ENCODE data around the gene TRAF3. TPM values are rescaled to one million over a fixed set of nuclear protein-coding genes. Genes with fewer than 3 reads are reported as not detected.

Gene TRAF3
- total RNA-seq, 1 experiment from 2014 or later = 11.2 TPM

DNA sequence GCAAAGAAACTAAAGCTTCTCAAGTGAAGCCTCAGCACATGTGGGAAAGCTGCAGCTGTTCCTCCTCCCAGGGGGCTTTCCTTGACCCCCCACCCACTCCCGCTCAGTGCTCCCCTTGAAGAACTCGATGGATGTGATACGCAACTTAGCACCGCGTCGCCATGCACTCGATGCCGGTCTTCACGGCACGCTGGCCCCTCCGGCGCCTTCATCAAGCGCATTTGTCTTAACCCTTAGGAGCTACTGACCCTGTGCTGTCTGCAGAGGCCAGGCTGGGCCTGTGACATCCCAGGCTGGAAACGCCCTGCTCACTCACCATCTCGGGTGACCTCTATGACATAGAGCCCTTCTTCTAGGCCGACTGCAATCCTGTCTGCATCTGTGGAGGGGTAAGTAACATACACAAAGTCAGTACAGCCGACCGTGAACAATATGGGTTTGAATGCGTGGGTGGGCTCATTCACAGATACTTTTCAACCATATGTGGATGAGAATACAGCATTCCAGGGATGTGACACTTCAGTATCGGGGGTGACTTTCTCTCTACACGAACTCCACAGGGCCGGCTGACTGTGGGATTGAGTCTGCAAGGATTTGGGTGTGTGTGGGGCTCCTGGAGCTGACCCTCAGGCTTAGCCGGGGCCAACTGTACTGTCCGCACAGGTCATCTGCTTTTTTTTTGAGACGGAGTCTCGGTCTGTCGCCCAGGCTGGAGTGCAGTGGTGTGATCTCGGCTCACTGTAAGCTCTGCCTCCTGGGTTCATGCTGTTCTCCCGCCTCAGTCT lies 168.3 kb downstream of the TRAF3 start (continued):
- no peak for TF ChIP-seq GRHL2 (CRISPR knock-in tag; IDR thresholded peaks at IDR 0.05; ENCODE audit: insufficient replicate concordance, severe bottlenecking)
- TF ChIP-seq, protein P1, sequence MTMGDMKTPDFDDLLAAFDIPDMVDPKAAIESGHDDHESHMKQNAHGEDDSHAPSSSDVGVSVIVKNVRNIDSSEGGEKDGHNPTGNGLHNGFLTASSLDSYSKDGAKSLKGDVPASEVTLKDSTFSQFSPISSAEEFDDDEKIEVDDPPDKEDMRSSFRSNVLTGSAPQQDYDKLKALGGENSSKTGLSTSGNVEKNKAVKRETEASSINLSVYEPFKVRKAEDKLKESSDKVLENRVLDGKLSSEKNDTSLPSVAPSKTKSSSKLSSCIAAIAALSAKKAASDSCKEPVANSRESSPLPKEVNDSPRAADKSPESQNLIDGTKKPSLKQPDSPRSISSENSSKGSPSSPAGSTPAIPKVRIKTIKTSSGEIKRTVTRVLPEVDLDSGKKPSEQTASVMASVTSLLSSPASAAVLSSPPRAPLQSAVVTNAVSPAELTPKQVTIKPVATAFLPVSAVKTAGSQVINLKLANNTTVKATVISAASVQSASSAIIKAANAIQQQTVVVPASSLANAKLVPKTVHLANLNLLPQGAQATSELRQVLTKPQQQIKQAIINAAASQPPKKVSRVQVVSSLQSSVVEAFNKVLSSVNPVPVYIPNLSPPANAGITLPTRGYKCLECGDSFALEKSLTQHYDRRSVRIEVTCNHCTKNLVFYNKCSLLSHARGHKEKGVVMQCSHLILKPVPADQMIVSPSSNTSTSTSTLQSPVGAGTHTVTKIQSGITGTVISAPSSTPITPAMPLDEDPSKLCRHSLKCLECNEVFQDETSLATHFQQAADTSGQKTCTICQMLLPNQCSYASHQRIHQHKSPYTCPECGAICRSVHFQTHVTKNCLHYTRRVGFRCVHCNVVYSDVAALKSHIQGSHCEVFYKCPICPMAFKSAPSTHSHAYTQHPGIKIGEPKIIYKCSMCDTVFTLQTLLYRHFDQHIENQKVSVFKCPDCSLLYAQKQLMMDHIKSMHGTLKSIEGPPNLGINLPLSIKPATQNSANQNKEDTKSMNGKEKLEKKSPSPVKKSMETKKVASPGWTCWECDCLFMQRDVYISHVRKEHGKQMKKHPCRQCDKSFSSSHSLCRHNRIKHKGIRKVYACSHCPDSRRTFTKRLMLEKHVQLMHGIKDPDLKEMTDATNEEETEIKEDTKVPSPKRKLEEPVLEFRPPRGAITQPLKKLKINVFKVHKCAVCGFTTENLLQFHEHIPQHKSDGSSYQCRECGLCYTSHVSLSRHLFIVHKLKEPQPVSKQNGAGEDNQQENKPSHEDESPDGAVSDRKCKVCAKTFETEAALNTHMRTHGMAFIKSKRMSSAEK (CRISPR knock-in tag; IDR thresholded peaks at IDR 0.05; ENCODE audit: borderline replicate concordance) = no peak
- TF ChIP-seq, protein P2, sequence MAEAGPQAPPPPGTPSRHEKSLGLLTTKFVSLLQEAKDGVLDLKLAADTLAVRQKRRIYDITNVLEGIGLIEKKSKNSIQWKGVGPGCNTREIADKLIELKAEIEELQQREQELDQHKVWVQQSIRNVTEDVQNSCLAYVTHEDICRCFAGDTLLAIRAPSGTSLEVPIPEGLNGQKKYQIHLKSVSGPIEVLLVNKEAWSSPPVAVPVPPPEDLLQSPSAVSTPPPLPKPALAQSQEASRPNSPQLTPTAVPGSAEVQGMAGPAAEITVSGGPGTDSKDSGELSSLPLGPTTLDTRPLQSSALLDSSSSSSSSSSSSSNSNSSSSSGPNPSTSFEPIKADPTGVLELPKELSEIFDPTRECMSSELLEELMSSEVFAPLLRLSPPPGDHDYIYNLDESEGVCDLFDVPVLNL (CRISPR knock-in tag; IDR thresholded peaks at IDR 0.05; ENCODE audit: borderline replicate concordance, low read depth) = no peak
- no peak for TF ChIP-seq ATF1 (CRISPR knock-in tag; IDR thresholded peaks at IDR 0.05)

DNA sequence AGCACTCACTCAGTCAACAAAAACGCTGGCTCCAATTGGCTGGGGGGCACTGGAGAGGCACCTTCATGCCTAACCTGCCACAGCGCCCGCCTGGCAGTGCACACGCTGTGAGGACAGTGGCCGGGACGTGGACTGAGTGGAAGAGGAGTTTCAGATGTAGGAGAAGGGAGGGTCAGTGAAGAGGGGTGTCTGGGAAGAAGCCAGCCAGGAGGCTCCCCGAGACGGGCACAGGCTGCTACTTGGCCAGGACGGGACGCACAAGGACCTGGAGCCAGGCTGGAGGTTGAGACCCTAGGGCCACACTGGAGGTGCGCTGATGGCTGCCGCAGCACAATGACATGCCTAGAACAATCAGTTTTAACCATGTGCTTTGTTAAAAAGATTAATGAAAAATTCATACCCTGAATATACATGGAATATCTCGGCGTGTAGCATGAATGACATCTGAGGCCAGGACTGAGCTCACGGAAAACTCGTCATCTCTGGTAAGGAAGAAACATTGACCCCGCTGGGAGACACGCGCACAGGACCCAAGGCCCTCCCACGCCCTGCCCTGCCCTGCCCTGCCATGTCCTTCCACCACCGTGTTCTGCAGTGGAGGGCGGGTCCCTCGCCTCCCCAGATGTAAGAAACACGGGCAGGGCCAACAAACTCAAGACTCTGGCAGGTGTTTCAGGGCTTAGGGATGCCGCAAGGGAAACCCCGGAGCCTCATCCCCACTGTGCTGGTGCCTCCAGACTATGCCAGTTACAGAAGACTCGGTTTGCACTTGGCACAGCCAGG lies 170.3 kb downstream of the TRAF3 start:
- TF ChIP-seq, protein P3, sequence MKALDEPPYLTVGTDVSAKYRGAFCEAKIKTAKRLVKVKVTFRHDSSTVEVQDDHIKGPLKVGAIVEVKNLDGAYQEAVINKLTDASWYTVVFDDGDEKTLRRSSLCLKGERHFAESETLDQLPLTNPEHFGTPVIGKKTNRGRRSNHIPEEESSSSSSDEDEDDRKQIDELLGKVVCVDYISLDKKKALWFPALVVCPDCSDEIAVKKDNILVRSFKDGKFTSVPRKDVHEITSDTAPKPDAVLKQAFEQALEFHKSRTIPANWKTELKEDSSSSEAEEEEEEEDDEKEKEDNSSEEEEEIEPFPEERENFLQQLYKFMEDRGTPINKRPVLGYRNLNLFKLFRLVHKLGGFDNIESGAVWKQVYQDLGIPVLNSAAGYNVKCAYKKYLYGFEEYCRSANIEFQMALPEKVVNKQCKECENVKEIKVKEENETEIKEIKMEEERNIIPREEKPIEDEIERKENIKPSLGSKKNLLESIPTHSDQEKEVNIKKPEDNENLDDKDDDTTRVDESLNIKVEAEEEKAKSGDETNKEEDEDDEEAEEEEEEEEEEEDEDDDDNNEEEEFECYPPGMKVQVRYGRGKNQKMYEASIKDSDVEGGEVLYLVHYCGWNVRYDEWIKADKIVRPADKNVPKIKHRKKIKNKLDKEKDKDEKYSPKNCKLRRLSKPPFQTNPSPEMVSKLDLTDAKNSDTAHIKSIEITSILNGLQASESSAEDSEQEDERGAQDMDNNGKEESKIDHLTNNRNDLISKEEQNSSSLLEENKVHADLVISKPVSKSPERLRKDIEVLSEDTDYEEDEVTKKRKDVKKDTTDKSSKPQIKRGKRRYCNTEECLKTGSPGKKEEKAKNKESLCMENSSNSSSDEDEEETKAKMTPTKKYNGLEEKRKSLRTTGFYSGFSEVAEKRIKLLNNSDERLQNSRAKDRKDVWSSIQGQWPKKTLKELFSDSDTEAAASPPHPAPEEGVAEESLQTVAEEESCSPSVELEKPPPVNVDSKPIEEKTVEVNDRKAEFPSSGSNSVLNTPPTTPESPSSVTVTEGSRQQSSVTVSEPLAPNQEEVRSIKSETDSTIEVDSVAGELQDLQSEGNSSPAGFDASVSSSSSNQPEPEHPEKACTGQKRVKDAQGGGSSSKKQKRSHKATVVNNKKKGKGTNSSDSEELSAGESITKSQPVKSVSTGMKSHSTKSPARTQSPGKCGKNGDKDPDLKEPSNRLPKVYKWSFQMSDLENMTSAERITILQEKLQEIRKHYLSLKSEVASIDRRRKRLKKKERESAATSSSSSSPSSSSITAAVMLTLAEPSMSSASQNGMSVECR (CRISPR knock-in tag; IDR thresholded peaks at IDR 0.05; ENCODE audit: borderline replicate concordance) = no peak
- TF ChIP-seq, protein P4, sequence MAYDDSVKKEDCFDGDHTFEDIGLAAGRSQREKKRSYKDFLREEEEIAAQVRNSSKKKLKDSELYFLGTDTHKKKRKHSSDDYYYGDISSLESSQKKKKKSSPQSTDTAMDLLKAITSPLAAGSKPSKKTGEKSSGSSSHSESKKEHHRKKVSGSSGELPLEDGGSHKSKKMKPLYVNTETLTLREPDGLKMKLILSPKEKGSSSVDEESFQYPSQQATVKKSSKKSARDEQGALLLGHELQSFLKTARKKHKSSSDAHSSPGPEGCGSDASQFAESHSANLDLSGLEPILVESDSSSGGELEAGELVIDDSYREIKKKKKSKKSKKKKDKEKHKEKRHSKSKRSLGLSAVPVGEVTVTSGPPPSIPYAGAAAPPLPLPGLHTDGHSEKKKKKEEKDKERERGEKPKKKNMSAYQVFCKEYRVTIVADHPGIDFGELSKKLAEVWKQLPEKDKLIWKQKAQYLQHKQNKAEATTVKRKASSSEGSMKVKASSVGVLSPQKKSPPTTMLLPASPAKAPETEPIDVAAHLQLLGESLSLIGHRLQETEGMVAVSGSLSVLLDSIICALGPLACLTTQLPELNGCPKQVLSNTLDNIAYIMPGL (CRISPR knock-in tag; IDR thresholded peaks at IDR 0.05) = no peak
- TF ChIP-seq, protein P5, sequence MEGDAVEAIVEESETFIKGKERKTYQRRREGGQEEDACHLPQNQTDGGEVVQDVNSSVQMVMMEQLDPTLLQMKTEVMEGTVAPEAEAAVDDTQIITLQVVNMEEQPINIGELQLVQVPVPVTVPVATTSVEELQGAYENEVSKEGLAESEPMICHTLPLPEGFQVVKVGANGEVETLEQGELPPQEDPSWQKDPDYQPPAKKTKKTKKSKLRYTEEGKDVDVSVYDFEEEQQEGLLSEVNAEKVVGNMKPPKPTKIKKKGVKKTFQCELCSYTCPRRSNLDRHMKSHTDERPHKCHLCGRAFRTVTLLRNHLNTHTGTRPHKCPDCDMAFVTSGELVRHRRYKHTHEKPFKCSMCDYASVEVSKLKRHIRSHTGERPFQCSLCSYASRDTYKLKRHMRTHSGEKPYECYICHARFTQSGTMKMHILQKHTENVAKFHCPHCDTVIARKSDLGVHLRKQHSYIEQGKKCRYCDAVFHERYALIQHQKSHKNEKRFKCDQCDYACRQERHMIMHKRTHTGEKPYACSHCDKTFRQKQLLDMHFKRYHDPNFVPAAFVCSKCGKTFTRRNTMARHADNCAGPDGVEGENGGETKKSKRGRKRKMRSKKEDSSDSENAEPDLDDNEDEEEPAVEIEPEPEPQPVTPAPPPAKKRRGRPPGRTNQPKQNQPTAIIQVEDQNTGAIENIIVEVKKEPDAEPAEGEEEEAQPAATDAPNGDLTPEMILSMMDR (IDR thresholded peaks at IDR 0.05) = no peak
- TF ChIP-seq NFE2L1 (CRISPR knock-in tag; IDR thresholded peaks at IDR 0.05) = no peak
- ChIA-PET CTCF (no interaction called here), POLR2A (no interaction called here)
- H3K36me3 Mint-ChIP-seq = peaks cover 63% of the 10 kb centered on the region
- no peaks in the 10 kb centered on the region for H3K4me1 Mint-ChIP-seq
- H3K4me3 Mint-ChIP-seq = no peak overlapping the region
- H3K27ac Mint-ChIP-seq = no peak overlapping the region; the same call in 1 of the 2 replicates
- no peaks in the 10 kb centered on the region; the same call in 1 of the 2 replicates for H3K27me3 Mint-ChIP-seq (ENCODE audit: low read depth)
- ATAC-seq = no peak
- H3K9me3 Mint-ChIP-seq = no peaks in the 10 kb centered on the region
- no peak for DNase-seq (ENCODE audit: low spot score)

All from WTC11 (cell line).